HepG2 (cell line): Measurements from ENCODE around the gene OMD. TPM values are rescaled to one million over a fixed set of nuclear protein-coding genes. Genes with fewer than 3 reads are reported as not detected.

ENCODE experiments used
- ATAC-seq: fragments of 200-7000 bp; cut with Tn5 transposase; 3 replicates; pipeline ENCODE4 v1.9.1; 2020; ENCODE audit warnings: mild to moderate bottlenecking, moderate library complexity
- BruUV-seq: library from RNA; stranded (reverse); fragments of 400-500 nt; replicated peaks from 2 replicates; lab custom pipeline; 2021; lab: Mats Ljungman, UMichigan
- CTCF ChIA-PET: fragments of 300-600 bp; formaldehyde crosslinking; extraction: SDS; loops from one replicate; lab custom pipeline; 2021; ENCODE audit warnings: low total read pairs, inconsistent platforms, low intra/inter-chr PET ratio; lab: Yijun Ruan, JAX
- POLR2A ChIA-PET: fragments of 350-600 bp; sonication (Branson Sonifier 250); formaldehyde crosslinking; loops from one replicate; lab custom pipeline; 2020; ENCODE audit warnings: antibody characterized with exemption, inconsistent platforms; lab: Yijun Ruan, JAX
- DNase-seq: peaks from one replicate; pipeline ENCODE4 v3.0.0-alpha.2; 2015; ENCODE audit warnings: low spot score
- FAIRE-seq: peaks from 3 replicates; lab custom pipeline; 2011; peaks lifted over from hg19 to GRCh38; lab: Jason Lieb, UNC
- H2AFZ ChIP-seq: one replicate; pipeline ENCODE4 v1.6.1; 2011; ENCODE audit warnings: low read length, inconsistent platforms
- H3K27ac ChIP-seq: fragments of 300-600 bp; 3 replicates; pipeline ENCODE4 v1.8.0; 2011; ENCODE audit warnings: mixed run types, mild to moderate bottlenecking, mixed read lengths, low read length, inconsistent platforms; ENCODE audit not compliant: insufficient read depth; ENCODE audit errors: extremely low read length
- H3K27me3 ChIP-seq, 2 experiments: fragments of 200-600 bp in 1 of 2; 2 replicates in 1 of 2; 3 replicates in 1 of 2; pipeline versions ENCODE4 v1.6.0 to v1.8.0; 2011; ENCODE audit warnings: low read length in 2 of 2, mild to moderate bottlenecking in 2 of 2, moderate library complexity in 2 of 2, inconsistent platforms in 1 of 2; ENCODE audit not compliant: insufficient read depth in 2 of 2, control insufficient read depth in 1 of 2
- H3K36me3 ChIP-seq, 2 experiments: fragments of 200-600 bp in 1 of 2; replicated peaks in 1 of 2; 2 replicates in 1 of 2; 3 replicates in 1 of 2; pipeline versions ENCODE4 v1.5.1 to v1.8.0; 2011; ENCODE audit warnings: low read length in 2 of 2, inconsistent platforms in 1 of 2; ENCODE audit not compliant: insufficient read depth in 2 of 2, control insufficient read depth in 1 of 2
- H3K4me1 ChIP-seq: 2 replicates; pipeline ENCODE4 v1.5.1; 2012; ENCODE audit warnings: low read length, inconsistent platforms; ENCODE audit not compliant: insufficient read depth
- H3K4me2 ChIP-seq: 2 replicates; pipeline ENCODE4 v1.6.0; 2011; ENCODE audit warnings: low read depth, low read length, inconsistent platforms
- H3K4me3 ChIP-seq, 3 experiments: fragments of 200-600 bp in 1 of 3; sonication (generic), shearing (Covaris generic) in 1 of 3; replicated peaks in 1 of 3; 2 replicates each; pipeline ENCODE4 v1.5.1; 2011 to 2016; ENCODE audit warnings: low read length in 3 of 3, inconsistent platforms in 2 of 3, low read depth in 2 of 3, mild to moderate bottlenecking in 2 of 3, control low read depth in 1 of 3, mixed read lengths in 1 of 3; ENCODE audit not compliant: insufficient read depth in 1 of 3
- H3K79me2 ChIP-seq: one replicate; pipeline ENCODE4 v1.6.1; 2011; ENCODE audit warnings: low read length, inconsistent platforms; ENCODE audit not compliant: insufficient read depth
- H3K9ac ChIP-seq: 2 replicates; pipeline ENCODE4 v1.6.0; 2011; ENCODE audit warnings: mild to moderate bottlenecking, low read depth, low read length, inconsistent platforms; ENCODE audit not compliant: insufficient read depth
- H3K9me3 ChIP-seq: 2 replicates; pipeline ENCODE4 v1.5.1; 2012; ENCODE audit warnings: mild to moderate bottlenecking, low read length
- H4K20me1 ChIP-seq: 2 replicates; pipeline ENCODE4 v1.6.0; 2011; ENCODE audit warnings: inconsistent platforms, mild to moderate bottlenecking, low read length, moderate library complexity; ENCODE audit not compliant: insufficient read depth
- CEBPG ChIP-seq: IDR thresholded peaks from 2 replicates; pipeline ENCODE4 v1.6.1; 2016
- GLI4 ChIP-seq: sonication (generic); formaldehyde crosslinking; IDR thresholded peaks from 2 replicates; pipeline ENCODE4 v1.5.1; 2020; ENCODE audit warnings: missing genetic modification reagents, mild to moderate bottlenecking, moderate library complexity, borderline replicate concordance
- HNF4A ChIP-seq: sonication (generic); formaldehyde crosslinking; IDR thresholded peaks from 2 replicates; pipeline ENCODE4 v1.4.0; 2020; ENCODE audit warnings: missing genetic modification reagents
- HNRNPUL1 ChIP-seq: fragments of 200-400 bp; formaldehyde crosslinking; IDR thresholded peaks from 2 replicates; pipeline ENCODE4 v1.6.1; 2017; ENCODE audit warnings: low read depth, mild to moderate bottlenecking, low read length, moderate library complexity
- MAFK ChIP-seq, 2 experiments: IDR thresholded peaks in 1 of 2; conservative IDR thresholded peaks in 1 of 2; 2 replicates each; pipeline ENCODE4 v1.6.1; 2011; ENCODE audit warnings: improper control_type of control experiment in 2 of 2, low read length in 2 of 2
- NFKB2 ChIP-seq: sonication (generic); formaldehyde crosslinking; IDR thresholded peaks from 2 replicates; pipeline ENCODE4 v1.4.0; 2020; ENCODE audit warnings: missing genetic modification reagents, borderline replicate concordance
- PAWR ChIP-seq: sonication (generic); formaldehyde crosslinking; IDR thresholded peaks from 2 replicates; pipeline ENCODE4 v1.4.0; 2020; ENCODE audit warnings: missing genetic modification reagents, mild to moderate bottlenecking, borderline replicate concordance
- ZBTB3 ChIP-seq: sonication (generic); formaldehyde crosslinking; IDR thresholded peaks from 2 replicates; pipeline ENCODE4 v1.4.0; 2020; ENCODE audit warnings: low read depth, mild to moderate bottlenecking, moderate library complexity, missing genetic modification reagents, borderline replicate concordance
- ZBTB7A ChIP-seq: sonication (generic); formaldehyde crosslinking; IDR thresholded peaks from 2 replicates; pipeline ENCODE4 v1.8.0; 2022; ENCODE audit warnings: mild to moderate bottlenecking, missing genetic modification reagents
- ZNF7 ChIP-seq: IDR thresholded peaks from 2 replicates; pipeline ENCODE4 v1.6.1; 2016; ENCODE audit warnings: missing biosample characterization, missing genetic modification reagents
- WGBS: methylation state at CpG from one replicate; pipeline ENCODE4 v1.1.6; 2017; ENCODE audit warnings: low lambda C conversion rate; 5-methylcytosine and 5-hydroxymethylcytosine counted together
- in situ Hi-C: cut with HindIII; loops from 2 replicates; pipeline ENCODE4 v1.10.0; 2017; ENCODE audit warnings: low pct_unique_long_range_greater_than_20kb; ENCODE audit not compliant: extremely low pct_ligation_motif_present
- intact Hi-C: fragments of 100-400 bp; cut with micrococcal nuclease; formaldehyde crosslinking; loops from one replicate; pipeline ENCODE4 v1.10.0; 2022; ENCODE audit not compliant: unreplicated experiment
- polyA plus RNA-seq, 8 experiments: library from polyadenylated mRNA; depleted of rRNA in 3 of 8; stranded (reverse) in 7 of 8; unstranded in 1 of 8; fragments of >200 nt; fragmentation: Illumina TruSeq in 4 of 8; extraction: Trizol in 4 of 8; gene quantifications; 2 replicates each; pipeline versions ENCODE4 v1.2.1 to v1.2.3, GENCODE V29; 2011 to 2016; ENCODE audit warnings: low read depth in 4 of 8, missing spikeins in 1 of 8, mixed read lengths in 1 of 8; ENCODE audit not compliant: insufficient read depth in 1 of 8
- total RNA-seq, 5 experiments: library from RNA; depleted of rRNA; stranded (reverse); fragments of >200 nt; fragmentation: Illumina TruSeq; extraction: Trizol; gene quantifications; 2 replicates each; pipeline ENCODE4 v1.2.3, GENCODE V29; 2016; ENCODE audit warnings: low read depth in 1 of 5
- TF ChIP-seq, protein P1 (sequence below): sonication (generic); formaldehyde crosslinking; IDR thresholded peaks from 2 replicates; pipeline ENCODE4 v1.5.0; 2020; ENCODE audit warnings: mild to moderate bottlenecking, missing genetic modification reagents

The OMD gene
- total and polyA plus RNA-seq, 2 of the 13 experiments (the other 11 are each of a cell fraction or from before 2014, with no cell fraction given) = not detected

DNA sequence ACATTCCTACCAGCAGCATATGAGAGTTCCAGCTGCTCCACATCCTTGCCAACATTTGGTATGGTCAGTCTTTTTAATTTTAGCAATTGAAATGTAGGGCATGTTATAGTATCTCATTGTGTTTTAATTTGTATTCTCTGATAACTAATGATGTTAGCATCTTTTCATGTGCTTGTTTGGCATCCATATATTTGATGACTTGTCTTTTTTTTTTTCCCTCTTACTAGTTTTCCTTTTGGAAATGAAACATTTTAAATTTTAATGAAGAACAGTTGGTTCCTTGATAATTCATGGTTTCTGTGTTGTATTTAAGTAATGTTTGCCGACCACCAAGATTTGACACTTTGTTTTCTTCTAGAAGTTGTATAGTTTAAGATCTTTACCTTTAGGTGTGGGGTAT lies 28.7 kb downstream of the OMD start:
- Histone ChIP-seq H3K4me3 (no peak overlapping the region), H3K27ac (no peak overlapping the region), H3K9ac (no peak overlapping the region), H3K79me2 (no peaks in the 10 kb centered on the region), H3K27me3 (no peaks in the 10 kb centered on the region), H3K4me1 (no peaks in the 10 kb centered on the region), H2AFZ (no peak overlapping the region)
- no TSS peak for BruUV-seq
- WGBS = 88% methylated on average over 1 of the region's 1 CpG
- DNase-seq (no peak), ATAC-seq (no peak), FAIRE-seq (no peak)
- ChIA-PET CTCF (no interaction called here), POLR2A (no interaction called here)
- in situ Hi-C loops = no loop called here
- TF ChIP-seq PAWR (CRISPR knock-in tag) = no peak
- no peak for TF ChIP-seq CEBPG (CRISPR knock-in tag)
- TF ChIP-seq ZNF7 (CRISPR knock-in tag) = peak; percentile 27; the same call in 1 of the 2 replicates
- TF ChIP-seq ZBTB7A (CRISPR knock-in tag) = no peak
- no peak for TF ChIP-seq GLI4 (CRISPR knock-in tag)
- no peak for TF ChIP-seq ZBTB3
- TF ChIP-seq HNF4A (CRISPR knock-in tag) = no peak
- peak; percentile 35 to 41; a peak in 3 of 4 replicates for TF ChIP-seq MAFK (conservative IDR thresholded peaks at IDR 0.05 in 1 of 2, IDR thresholded peaks at IDR 0.05 in 1 of 2; ENCODE audit: low read length in 2 of 2)
- TF ChIP-seq, protein P1, sequence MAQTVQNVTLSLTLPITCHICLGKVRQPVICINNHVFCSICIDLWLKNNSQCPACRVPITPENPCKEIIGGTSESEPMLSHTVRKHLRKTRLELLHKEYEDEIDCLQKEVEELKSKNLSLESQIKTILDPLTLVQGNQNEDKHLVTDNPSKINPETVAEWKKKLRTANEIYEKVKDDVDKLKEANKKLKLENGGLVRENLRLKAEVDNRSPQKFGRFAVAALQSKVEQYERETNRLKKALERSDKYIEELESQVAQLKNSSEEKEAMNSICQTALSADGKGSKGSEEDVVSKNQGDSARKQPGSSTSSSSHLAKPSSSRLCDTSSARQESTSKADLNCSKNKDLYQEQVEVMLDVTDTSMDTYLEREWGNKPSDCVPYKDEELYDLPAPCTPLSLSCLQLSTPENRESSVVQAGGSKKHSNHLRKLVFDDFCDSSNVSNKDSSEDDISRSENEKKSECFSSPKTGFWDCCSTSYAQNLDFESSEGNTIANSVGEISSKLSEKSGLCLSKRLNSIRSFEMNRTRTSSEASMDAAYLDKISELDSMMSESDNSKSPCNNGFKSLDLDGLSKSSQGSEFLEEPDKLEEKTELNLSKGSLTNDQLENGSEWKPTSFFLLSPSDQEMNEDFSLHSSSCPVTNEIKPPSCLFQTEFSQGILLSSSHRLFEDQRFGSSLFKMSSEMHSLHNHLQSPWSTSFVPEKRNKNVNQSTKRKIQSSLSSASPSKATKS = no peak
- TF ChIP-seq HNRNPUL1 = no peak
- TF ChIP-seq NFKB2 (CRISPR knock-in tag) = no peak
- TF ChIP-seq, all 625 proteins: peak for 2
- Histone ChIP-seq H3K36me3 (no peaks in the 10 kb centered on the region), H3K4me2 (no peak overlapping the region), H3K9me3 (no peaks in the 10 kb centered on the region), H4K20me1 (no peaks in the 10 kb centered on the region)
- intact Hi-C loops = no loop called here
